ENCODE results near the gene ANKS4B.
"Not testable (repeated sequence)": the region's sequence is repeated elsewhere in the genome, so short reads cannot be mapped to it uniquely, and the experiment has no call there.

The ANKS4B gene

DNA sequence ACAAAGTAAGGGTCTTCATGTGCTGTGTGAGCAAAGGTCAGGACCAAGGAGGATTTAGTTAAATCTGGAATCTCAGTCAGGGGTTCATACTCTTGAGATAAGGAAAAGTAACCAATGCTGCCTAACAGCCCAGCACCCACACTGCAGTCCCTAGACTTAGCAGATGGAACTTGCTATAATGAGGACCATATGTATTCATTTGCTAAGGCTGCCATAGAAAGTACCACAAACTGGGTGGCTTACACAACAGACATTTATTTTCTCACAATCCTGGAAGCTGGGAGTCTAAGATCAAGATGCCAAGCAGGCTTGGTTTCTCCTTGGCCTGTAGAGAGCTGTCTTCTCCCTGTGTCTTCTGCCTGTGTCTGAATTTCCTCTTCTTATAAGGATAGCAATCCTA lies 42.9 kb upstream of the ANKS4B start:
- no peak overlapping the region for H3K4me3 ChIP-seq
- no peak overlapping the region for H3K27ac ChIP-seq
- TF ChIP-seq, protein P1, sequence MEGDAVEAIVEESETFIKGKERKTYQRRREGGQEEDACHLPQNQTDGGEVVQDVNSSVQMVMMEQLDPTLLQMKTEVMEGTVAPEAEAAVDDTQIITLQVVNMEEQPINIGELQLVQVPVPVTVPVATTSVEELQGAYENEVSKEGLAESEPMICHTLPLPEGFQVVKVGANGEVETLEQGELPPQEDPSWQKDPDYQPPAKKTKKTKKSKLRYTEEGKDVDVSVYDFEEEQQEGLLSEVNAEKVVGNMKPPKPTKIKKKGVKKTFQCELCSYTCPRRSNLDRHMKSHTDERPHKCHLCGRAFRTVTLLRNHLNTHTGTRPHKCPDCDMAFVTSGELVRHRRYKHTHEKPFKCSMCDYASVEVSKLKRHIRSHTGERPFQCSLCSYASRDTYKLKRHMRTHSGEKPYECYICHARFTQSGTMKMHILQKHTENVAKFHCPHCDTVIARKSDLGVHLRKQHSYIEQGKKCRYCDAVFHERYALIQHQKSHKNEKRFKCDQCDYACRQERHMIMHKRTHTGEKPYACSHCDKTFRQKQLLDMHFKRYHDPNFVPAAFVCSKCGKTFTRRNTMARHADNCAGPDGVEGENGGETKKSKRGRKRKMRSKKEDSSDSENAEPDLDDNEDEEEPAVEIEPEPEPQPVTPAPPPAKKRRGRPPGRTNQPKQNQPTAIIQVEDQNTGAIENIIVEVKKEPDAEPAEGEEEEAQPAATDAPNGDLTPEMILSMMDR (IDR thresholded peaks at IDR 0.05), result no peak
- no peak for DNase-seq (ENCODE audit: low spot score)

DNA sequence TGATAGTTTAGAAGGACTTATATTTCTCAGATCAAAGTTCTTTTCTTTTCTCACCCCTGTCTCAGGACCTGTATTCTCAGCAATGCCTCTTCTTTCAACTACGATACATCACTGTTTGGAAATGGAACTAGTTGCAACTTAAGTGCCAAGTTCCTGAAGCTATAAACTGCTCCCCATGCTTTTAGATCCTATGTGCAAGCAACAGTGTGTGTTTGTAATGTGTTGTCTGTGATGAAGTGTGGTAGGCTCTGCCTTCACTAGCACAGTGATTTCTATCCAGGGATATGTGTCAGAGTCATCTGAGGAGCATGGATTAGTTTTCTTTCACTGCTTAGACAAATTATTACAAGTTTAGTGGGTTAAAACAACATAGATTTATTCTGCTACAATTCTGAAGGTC lies 40.5 kb upstream of the ANKS4B start:
- TF ChIP-seq, protein P1 (IDR thresholded peaks at IDR 0.05), result no peak
- H3K4me3 ChIP-seq, result no peak overlapping the region

DNA sequence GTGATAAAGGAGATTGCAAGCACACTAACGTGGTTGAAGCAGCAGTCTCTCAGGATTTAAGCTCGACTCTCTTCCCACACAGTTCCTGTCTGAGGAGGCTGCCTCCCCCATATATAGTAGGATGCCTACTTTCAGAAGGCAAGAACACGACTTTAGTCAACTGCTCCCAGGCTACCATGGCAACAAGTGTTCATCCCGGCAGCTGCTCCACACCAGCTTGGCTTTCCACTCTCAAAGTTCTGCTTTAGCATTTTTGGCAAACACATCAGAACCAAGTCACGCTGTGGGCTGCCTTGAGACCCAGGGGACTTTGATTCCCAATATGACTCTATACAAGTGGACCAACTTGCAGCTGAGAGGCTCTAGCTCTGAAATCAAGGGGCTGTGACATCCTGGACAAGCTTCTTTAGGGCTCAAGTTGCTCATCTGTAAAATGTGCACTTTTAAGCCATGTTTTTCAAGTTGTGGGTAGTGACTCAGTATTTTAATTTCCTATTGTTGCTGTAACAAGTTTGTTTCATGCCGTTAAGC lies 38.7 kb upstream of the ANKS4B start:
- DNase-seq (ENCODE audit: low spot score), result no peak
- TF ChIP-seq, protein P1 (IDR thresholded peaks at IDR 0.05), result no peak
- Histone ChIP-seq H3K27ac (no peak overlapping the region), H3K4me3 (no peak overlapping the region)

More for the DNA sequence above, 40.5 kb upstream of the ANKS4B start:
- no peak for DNase-seq (ENCODE audit: low spot score)
- H3K27ac ChIP-seq, result no peak overlapping the region

DNA sequence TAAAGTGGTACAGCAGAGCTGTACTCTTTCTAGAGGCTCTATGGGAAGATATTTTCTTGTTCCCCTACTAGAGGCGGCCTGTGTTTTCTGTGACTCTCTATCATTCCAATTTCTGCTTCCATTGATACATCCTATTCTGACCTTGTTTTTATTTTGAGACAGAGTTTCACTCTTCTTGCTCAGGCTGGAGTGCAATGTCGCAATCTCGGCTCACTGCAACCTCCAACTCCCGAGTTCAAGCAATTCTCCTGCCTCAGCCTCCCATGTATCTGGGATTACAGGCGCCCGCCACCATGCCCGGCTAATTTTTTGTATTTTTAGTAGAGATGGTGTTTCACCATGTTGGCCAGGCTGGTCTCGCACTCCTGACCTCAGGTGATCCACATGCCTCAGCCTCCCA lies 38.2 kb upstream of the ANKS4B start:
- not testable (repeated sequence) for H3K27ac ChIP-seq; H3K4me3 ChIP-seq; DNase-seq (ENCODE audit: low spot score)

- H3K27ac ChIP-seq, result no peak overlapping the region
- H3K4me3 ChIP-seq, result no peak overlapping the region
- TF ChIP-seq, protein P1 (IDR thresholded peaks at IDR 0.05), result no peak
- no peak for DNase-seq (ENCODE audit: low spot score)
Measured at GRCh38 chr16:21197112-21197511, 36.4 kb upstream of the ANKS4B start.

- DNase-seq (ENCODE audit: low spot score), result no peak
- TF ChIP-seq, protein P1 (IDR thresholded peaks at IDR 0.05), result no peak
- Histone ChIP-seq H3K4me3 (no peak overlapping the region), H3K27ac (no peak overlapping the region)
Measured at GRCh38 chr16:21197621-21198020, 35.9 kb upstream of the ANKS4B start.

- DNase-seq (ENCODE audit: low spot score), result no peak
- Histone ChIP-seq H3K4me3 (no peak overlapping the region), H3K27ac (no peak overlapping the region)
- TF ChIP-seq, protein P1 (IDR thresholded peaks at IDR 0.05), result no peak
Measured at GRCh38 chr16:21199607-21200218, 33.8 kb upstream of the ANKS4B start.

Measured in coronary artery (tissue), 2 donors.